Measurements from ENCODE around the gene SLC66A3.

Gene SLC66A3

GRCh38 chr2:11215407-11215806 is 60.1 kb downstream of the SLC66A3 start:
- Histone ChIP-seq H3K4me3 (ENCODE audit: low read length in 2 of 2) (no peak overlapping the region), H3K27ac (ENCODE audit: low read length) (no peak overlapping the region), H3K27me3 (ENCODE audit: control insufficient read depth in 1 of 2, insufficient read depth in 2 of 2, low read length in 2 of 2) (no peaks in the 10 kb centered on the region), H3K4me1 (ENCODE audit: control insufficient read depth, insufficient read depth, low read length) (no peaks in the 10 kb centered on the region), H3K9ac (ENCODE audit: low read length in 2 of 2) (no peak overlapping the region), H3K36me3 (ENCODE audit: control insufficient read depth in 2 of 2, insufficient read depth in 2 of 2, low read length in 2 of 2) (peaks cover 17 to 18% of the 10 kb centered on the region in 2 donors), H3K9me3 (ENCODE audit: control insufficient read depth in 2 of 2, low read length in 2 of 2) (no peaks in the 10 kb centered on the region)

DNA sequence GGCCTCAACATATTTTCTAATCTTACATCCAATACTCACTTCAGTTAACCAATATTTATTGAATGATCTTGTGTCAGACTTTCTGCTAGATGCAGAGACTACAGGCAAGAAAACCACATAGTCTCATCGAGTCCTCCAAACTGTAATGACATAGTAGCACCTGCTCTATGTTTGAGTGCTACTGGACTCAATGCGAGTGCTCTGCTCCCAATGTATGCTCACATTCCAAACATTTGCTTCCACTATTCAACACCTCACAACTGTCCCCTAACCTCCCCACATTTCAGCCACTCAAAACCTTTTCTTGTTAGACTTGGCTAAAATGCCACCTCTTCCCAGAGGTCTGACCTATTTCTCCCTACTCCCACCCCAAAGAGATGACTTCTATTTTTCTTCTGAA is 65.2 kb downstream of the SLC66A3 start:
- Histone ChIP-seq H3K4me3 (ENCODE audit: low read length in 2 of 2) (no peak overlapping the region), H3K4me1 (ENCODE audit: control insufficient read depth, insufficient read depth, low read length) (no peaks in the 10 kb centered on the region), H3K27me3 (ENCODE audit: control insufficient read depth in 1 of 2, insufficient read depth in 2 of 2, low read length in 2 of 2) (no peaks in the 10 kb centered on the region), H3K27ac (ENCODE audit: low read length) (no peak overlapping the region), H3K9me3 (ENCODE audit: control insufficient read depth in 2 of 2, low read length in 2 of 2) (no peaks in the 10 kb centered on the region), H3K9ac (ENCODE audit: low read length in 2 of 2) (no peak overlapping the region), H3K36me3 (ENCODE audit: control insufficient read depth in 2 of 2, insufficient read depth in 2 of 2, low read length in 2 of 2) (peaks cover 8 to 9% of the 10 kb centered on the region in 2 donors)

GRCh38 chr2:11222845-11223244 is 67.6 kb downstream of the SLC66A3 start:
- no peak overlapping the region for H3K9ac ChIP-seq (ENCODE audit: low read length in 2 of 2)
- H3K27me3 ChIP-seq (ENCODE audit: control insufficient read depth in 1 of 2, insufficient read depth in 2 of 2, low read length in 2 of 2) = no peaks in the 10 kb centered on the region

DNA sequence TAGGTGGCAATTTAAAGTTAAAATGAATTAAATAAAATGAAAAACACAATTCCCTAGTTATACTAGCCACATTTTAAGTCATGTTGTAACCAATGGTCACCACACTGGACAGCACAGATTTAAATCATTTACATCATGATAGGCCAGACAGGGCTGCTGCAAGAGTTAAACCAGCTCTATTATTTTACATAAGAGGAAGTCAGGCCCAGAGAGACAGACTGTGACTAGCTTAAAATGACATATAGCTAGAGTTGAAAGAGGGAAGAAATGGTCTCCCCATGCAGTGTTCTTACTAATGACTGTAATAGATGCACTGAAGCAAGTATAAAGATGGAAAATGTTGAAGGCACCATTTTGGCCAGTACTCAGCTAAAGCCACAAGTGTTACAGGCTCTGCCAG is 69.6 kb downstream of the SLC66A3 start:
- H3K27ac ChIP-seq (ENCODE audit: low read length) = no peak overlapping the region
- H3K9me3 ChIP-seq (ENCODE audit: control insufficient read depth in 2 of 2, low read length in 2 of 2) = no peaks in the 10 kb centered on the region
- no peaks in the 10 kb centered on the region for H3K27me3 ChIP-seq (ENCODE audit: control insufficient read depth in 1 of 2, insufficient read depth in 2 of 2, low read length in 2 of 2)
- no peak overlapping the region for H3K4me3 ChIP-seq (ENCODE audit: low read length in 2 of 2)
- H3K36me3 ChIP-seq (ENCODE audit: control insufficient read depth in 2 of 2, insufficient read depth in 2 of 2, low read length in 2 of 2) = peaks cover 0 to 4% of the 10 kb centered on the region in 2 donors
- H3K9ac ChIP-seq (ENCODE audit: low read length in 2 of 2) = no peak overlapping the region
- no peaks in the 10 kb centered on the region for H3K4me1 ChIP-seq (ENCODE audit: control insufficient read depth, insufficient read depth, low read length)

More at GRCh38 chr2:11222845-11223244, 67.6 kb downstream of the SLC66A3 start:
- Histone ChIP-seq H3K36me3 (ENCODE audit: control insufficient read depth in 2 of 2, insufficient read depth in 2 of 2, low read length in 2 of 2) (peaks cover 2 to 4% of the 10 kb centered on the region in 2 donors), H3K27ac (ENCODE audit: low read length) (no peak overlapping the region), H3K9me3 (ENCODE audit: control insufficient read depth in 2 of 2, low read length in 2 of 2) (no peaks in the 10 kb centered on the region), H3K4me3 (ENCODE audit: low read length in 2 of 2) (no peak overlapping the region), H3K4me1 (ENCODE audit: control insufficient read depth, insufficient read depth, low read length) (no peaks in the 10 kb centered on the region)

- Histone ChIP-seq H3K9me3 (ENCODE audit: control insufficient read depth in 2 of 2, low read length in 2 of 2) (no peaks in the 10 kb centered on the region), H3K27me3 (ENCODE audit: control insufficient read depth in 1 of 2, insufficient read depth in 2 of 2, low read length in 2 of 2) (no peaks in the 10 kb centered on the region), H3K4me3 (ENCODE audit: low read length in 2 of 2) (no peak overlapping the region), H3K9ac (ENCODE audit: low read length in 2 of 2) (no peak overlapping the region), H3K4me1 (ENCODE audit: control insufficient read depth, insufficient read depth, low read length) (no peaks in the 10 kb centered on the region), H3K36me3 (ENCODE audit: control insufficient read depth in 2 of 2, insufficient read depth in 2 of 2, low read length in 2 of 2) (no peaks in the 10 kb centered on the region), H3K27ac (ENCODE audit: low read length) (no peak overlapping the region)
Measured at GRCh38 chr2:11227595-11227994, 72.3 kb downstream of the SLC66A3 start.

Measured in stomach smooth muscle (tissue), 2 donors.